HG03025 (cell line): Measurements from ENCODE around the gene DYRK1A.

Experiments used
- ATAC-seq: cut with Tn5 transposase; IDR thresholded peaks from one replicate; pipeline ENCODE4 v1.9.1; 2021; ENCODE audit warnings: mild to moderate bottlenecking, moderate library complexity; ENCODE audit not compliant: unreplicated experiment, low FRiP score

The DYRK1A gene

DNA sequence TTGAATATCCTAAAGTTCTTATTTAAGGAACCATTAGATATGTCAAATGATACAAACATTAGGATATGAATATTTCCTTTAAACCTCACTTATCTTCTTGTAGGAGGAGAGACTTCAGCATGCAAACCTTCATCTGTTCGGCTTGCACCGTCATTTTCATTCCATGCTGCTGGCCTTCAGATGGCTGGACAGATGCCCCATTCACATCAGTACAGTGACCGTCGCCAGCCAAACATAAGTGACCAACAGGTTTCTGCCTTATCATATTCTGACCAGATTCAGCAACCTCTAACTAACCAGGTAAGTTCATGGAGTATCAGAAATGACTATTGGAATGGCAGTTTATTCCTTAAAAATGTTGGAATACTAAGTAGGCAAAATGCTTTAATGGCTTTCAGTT, 106.0 kb downstream of the DYRK1A start:
- no peak for ATAC-seq

DNA sequence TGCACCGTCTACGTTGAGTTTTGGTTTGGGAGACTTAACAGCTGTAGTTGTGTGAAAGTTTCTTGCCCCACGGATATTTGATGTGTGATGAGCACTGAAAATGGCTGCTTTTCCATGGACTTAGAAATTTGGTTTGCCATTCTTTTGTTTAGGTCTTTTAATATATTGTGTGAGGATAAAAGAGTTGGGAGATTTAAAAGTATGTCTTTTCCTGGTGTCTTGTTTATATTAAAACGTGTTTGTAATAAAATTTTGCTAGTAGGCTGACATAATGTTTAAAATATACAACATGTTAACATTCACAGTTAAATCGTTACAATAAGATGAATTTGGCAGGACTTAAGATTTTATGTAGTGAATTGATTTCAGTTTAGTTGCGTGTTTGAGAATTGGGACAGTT, 106.9 kb downstream of the DYRK1A start:
- no peak for ATAC-seq

DNA sequence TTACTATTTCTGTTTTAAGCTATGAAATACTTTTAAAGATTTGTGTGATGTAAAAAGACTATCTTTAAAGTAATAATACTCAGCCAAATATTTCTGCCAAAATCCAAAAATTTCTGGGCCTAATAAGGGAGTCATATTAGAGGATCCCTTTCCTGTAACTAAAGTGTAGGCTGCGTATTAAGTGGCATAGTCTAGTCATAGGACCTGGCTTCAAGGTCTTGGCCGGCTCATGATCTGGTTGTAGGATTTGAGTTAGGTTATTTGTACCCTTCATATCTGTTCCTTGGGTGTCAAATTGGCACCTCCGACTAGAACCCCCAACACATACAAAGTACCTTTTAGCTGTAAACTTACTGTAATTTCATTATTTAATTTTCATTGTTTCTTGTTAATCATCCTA, 107.8 kb downstream of the DYRK1A start:
- ATAC-seq = no peak

DNA sequence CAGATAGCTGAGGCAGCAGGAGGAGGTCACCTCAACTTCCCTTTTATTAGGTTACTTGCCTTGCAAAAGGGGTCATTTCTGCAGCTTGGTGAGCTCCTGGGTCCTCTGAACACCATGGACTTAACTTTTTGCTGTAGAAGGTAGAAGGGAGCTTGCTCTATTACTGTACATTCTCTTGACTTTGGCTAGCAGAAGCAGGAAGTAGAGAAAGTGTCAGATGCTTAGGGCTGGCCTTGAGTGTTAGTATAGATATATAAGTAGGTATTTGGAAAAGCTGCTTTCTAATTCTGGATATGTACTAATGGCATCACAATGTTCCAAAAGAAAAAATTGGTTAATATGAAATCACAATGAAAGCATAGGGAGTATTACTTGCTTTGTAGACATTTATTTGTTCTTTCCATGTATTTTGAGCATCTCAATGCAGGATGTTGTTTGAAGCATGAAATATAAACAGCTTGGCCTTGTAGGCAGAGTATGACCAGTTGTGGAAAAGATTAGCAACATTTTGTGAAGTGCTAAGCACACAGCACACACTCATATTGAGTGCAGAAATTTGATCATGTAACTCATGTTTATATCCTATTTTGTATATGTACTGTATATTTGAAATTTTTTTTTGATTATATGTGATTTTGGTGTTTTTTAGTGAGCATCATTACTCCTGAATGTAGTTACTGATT, 108.8 kb downstream of the DYRK1A start:
- ATAC-seq = no peak

DNA sequence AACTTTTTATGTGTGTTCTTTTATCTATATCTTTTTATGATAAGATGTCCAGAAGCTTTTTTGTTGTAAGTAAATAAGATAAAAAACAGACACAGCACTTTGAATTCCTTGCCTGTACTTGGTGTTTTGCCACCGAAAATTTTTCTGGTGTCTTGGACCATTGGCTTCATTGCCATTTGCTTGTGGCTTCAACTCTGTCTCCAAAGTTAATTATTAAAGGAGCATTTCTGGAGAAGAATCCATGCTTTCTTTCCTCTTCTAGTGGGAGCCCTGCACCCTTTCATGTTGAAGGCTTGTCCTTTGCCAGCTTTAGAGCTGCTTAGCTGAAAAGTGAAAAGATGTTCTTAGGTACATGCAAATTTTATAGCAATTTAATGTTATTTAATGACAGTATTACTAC, 112.2 kb downstream of the DYRK1A start:
- ATAC-seq = no peak

DNA sequence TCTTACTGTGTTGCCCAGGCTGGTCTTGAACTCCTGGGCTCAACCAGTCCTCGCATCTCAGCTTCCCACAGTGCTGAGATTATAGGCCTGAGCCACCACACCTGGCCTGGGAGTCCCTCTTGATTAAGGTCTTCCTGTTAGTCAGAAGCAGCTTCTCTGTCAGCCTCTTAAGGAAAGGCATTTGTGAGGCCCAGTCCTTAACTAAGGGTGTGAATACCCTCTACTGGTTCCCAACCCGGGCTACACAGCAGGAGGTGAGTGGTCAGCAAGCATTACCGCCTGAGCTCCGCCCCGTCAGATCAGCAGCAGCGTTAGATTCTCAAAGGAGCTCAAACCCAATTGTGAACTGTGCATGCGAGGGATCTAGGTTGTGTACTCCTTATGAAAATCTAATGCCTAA, 117.2 kb downstream of the DYRK1A start:
- no peak for ATAC-seq

DNA sequence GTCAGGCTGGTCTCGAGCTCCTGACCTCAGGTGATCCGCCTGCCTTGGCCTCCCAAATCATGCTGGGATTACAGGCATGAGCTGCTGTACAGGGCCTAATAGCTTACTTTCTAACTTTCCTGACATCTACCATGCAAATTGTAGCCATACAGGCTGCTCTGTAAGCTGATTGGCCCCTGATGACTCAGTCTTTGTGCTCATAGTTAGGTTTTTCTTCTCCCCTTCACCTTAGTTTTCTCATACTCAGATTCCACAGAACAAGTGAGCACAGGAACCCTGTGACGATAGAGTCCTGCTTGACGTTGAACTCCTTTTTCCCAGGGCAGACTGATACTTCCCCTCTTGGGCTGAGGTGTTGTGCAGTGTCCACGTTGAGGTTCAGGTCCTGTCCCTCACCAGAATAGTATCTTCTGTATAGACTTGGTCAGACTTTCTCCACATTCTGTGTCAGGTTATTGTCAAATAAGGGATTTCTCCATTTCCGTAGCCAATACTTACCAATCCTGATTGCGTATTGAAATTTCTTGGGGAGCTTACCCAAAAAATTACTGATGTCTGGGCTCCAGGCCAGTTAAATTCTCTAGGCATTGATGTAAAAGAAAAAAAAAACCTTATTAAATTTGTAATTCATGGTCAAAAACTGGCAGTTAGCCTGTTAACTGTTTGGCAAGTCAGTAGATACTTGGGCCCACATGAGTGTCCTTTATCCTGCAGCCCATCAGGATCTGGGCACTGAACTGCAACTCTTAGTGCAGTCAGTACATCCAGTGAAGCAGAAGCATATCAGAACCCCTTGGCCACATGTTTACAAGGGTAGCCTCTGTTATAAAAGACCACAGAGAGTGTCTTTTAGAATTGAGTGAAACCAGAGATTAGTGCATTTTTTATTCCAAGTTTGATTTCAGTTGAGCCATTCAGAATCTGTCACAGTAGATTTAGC, 118.2 kb downstream of the DYRK1A start:
- ATAC-seq = no peak

DNA sequence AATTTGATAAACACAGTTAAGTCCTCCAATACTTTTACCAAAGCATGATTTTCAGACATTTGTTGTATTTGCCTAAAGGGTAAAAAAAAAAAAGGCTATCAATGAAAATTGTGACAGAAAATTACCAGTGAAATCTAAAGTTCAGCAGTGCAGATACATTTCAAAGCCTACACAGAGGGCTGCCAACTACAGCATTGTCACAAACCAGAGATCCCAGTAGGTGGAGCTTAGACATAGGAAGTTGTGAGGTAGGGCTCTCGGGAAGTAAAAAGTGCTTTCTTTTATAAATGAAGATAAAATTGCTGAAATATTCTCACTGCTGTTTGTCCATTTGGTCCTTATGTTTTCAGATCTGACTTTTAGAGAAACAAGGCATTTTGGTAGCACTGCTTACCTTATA, 123.0 kb downstream of the DYRK1A start:
- ATAC-seq = no peak

DNA sequence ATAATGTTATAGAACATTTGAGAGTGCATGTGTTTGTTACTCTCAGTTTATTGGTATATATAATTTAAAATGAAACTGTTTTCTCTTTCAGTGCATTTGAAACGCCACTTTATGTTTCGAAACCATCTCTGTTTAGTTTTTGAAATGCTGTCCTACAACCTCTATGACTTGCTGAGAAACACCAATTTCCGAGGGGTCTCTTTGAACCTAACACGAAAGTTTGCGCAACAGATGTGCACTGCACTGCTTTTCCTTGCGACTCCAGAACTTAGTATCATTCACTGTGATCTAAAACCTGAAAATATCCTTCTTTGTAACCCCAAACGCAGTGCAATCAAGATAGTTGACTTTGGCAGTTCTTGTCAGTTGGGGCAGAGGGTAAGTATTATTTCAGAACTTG, 123.5 kb downstream of the DYRK1A start:
- no peak for ATAC-seq

DNA sequence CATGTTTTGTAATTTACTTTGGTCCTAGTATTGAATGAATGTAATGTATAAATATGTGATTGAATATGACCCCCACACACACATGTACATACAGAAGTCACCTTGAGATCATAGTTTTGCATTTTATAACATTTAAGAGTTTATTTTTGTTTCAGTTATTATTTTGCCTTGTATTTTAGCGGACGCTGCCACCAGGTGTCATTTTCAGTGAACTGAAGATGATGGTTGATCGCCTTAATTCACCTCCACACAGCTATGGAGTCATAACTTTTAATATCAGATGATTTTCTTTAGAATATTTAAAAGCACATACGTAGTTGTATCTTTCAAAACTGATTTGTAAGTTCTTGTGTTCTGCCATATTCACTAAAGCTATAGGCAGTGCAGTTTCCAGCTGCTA, 130.4 kb downstream of the DYRK1A start:
- no peak for ATAC-seq

DNA sequence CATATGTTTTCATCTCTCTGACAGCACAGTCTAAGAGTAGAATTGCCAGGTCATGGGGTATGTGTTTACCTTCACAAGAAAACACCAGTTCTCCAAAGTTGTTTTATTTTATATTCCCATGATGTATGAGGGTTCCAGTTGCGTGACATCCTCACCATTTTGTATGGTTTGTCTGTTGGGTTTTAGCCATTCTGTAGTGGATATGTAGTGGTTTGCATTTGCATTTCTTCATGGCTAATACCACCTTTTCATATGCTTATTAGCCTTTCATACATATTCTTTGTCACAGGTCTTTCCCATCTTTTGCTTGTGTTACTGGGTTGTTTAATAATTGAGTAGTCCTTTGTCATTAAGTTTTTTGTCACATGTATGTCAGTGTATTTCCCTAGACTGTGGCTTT, 132.1 kb downstream of the DYRK1A start:
- ATAC-seq = no peak

DNA sequence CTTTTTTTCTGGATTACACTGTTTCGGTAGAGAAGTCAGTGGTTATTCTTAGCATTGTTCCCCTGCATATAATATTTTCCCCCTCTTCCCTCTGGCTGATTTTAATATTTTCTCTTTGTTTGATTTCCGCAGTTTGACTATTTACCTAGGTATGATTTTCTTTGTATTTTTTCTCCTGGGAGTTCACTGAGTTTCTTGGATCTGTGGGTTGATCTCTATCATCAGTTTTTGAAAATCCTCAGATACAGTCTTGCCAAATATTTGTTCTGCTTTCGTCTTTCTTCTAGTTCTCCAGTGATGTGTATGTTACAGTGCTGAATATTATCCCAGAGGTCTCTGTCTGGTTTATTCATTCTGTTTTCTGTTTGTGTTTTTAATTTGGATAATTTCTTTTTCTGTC, 136.4 kb downstream of the DYRK1A start:
- no peak for ATAC-seq

DNA sequence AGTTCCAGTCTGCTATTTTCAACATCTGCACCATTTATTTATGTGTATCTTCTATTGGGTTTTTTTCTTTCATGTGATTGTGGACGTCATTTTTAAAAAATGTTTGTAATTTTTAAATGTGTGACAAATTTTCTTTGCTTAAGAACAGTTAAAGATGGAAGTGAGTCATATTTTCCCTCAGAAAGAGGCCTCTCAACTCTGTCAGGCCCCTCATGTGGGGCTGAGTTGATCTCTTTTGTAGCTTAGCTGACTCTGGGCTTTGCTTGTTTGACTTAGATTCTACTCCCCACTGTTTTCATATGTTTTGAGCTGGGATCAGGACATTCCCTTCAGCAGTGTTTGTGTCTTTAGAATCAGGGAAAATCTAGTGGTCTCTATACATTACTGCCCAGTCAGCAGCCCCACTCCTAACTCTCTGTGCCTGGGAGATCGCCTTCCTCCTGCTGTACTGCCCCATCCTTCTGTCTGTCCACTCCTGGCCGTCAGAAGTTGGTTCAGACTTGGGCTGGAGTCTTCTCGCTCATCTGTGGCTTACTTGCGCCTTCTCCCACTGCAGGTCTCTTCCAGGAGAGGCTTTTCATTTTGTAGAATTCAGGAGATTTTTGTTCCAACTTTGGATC, 137.4 kb downstream of the DYRK1A start:
- ATAC-seq = no peak

DNA sequence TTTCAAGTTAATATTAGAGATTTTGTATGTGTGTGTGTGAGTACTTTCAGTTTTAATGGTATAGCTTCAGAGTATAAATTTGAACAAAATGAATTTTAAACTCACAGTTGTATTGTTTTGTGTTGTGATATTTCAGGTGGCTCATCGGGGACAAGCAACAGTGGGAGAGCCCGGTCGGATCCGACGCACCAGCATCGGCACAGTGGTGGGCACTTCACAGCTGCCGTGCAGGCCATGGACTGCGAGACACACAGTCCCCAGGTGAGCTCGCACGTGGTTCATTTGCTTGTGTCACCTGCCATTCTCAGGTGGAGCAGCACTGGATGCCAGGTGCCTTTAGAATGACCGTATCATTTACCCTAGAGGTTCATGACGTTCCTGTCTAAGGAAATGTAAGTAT, 139.4 kb downstream of the DYRK1A start:
- ATAC-seq = no peak

DNA sequence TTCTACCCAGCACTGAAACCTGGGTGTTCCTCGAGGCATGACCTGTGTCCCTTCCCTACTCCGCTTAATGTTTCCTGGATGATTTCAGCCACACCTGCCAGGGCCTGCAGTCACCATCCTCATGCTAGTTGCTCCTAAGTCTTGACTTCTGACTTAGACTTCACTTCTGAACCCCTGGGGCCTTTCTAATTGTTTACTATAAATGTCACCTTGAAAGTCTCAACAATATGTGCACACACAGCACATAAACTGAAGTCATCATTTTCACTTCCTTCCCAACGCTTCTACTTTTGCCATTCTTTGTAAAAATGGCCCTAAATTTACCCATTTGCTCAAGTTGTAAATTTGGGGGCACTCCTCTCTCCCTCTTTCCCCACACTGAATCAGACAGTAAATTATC, 141.1 kb downstream of the DYRK1A start:
- ATAC-seq = no peak

DNA sequence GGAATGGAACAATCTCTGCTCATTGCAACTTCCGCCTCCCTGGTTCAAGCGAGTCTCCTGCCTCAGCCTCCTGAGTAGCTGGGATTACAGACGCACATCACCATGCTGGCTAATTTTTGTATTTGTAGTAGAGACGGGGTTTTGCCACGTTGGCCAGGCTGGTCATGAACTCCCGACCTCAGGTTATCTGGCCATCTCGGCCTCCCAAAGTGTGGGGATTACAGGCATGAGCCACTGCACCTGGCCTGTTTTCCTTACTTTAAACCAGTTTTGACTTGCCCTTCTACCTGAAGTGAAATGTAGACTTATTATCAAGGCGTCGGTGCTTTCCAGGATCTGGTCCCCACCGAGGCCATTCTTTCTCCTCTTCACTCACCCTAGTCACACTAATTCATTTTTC, 141.8 kb downstream of the DYRK1A start:
- no peak for ATAC-seq

DNA sequence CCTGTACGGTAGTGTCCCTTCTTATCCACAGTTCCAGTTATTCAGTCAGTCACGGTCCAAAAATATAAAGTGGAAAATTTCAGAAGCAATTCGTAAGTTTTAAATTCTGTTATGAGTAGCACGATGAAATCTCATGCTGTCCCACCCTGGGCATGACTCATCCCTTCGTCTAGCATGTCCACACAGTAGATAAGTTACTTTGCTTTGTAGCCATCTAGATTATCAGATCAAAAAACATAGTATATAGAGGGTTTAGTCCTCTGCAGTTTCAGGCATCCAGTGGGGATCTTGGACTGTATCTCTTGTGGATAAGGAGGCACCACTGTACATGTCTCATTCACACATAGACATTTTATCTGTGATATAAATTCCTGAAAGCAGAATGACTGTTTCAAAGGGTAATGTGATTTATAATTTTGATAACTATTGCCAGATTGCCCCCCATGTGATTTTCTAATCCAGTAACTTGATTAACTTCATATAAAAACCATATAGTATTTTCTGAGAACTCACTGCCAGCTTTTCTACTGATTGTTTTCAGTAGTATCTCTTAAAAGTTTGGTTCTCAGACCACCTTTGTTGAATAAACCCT, 143.3 kb downstream of the DYRK1A start:
- ATAC-seq = no peak

DNA sequence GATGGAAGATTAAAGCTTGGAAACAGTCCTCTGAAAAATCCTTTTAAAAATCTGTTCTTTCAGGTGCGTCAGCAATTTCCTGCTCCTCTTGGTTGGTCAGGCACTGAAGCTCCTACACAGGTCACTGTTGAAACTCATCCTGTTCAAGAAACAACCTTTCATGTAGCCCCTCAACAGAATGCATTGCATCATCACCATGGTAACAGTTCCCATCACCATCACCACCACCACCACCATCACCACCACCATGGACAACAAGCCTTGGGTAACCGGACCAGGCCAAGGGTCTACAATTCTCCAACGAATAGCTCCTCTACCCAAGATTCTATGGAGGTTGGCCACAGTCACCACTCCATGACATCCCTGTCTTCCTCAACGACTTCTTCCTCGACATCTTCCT, 145.3 kb downstream of the DYRK1A start:
- no peak for ATAC-seq

DNA sequence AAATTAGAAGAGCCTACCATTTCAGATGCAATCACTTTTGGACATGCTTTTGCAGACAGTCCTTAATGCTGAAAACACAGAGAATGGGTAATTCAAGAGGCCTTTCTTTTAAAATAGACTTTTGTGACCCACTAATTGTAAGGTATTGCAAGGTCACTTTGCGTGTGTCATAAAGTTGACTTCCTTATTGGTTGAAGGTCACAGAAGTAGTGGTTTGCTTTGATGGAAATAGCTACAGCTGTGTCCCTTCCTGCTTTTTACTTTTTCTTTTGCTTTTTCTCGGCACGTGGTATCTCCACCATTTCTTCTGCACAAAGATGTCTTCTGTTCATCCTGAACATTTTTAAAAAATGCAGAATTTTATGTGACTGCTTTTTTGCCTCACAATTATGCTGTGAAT, 146.8 kb downstream of the DYRK1A start:
- no peak for ATAC-seq

DNA sequence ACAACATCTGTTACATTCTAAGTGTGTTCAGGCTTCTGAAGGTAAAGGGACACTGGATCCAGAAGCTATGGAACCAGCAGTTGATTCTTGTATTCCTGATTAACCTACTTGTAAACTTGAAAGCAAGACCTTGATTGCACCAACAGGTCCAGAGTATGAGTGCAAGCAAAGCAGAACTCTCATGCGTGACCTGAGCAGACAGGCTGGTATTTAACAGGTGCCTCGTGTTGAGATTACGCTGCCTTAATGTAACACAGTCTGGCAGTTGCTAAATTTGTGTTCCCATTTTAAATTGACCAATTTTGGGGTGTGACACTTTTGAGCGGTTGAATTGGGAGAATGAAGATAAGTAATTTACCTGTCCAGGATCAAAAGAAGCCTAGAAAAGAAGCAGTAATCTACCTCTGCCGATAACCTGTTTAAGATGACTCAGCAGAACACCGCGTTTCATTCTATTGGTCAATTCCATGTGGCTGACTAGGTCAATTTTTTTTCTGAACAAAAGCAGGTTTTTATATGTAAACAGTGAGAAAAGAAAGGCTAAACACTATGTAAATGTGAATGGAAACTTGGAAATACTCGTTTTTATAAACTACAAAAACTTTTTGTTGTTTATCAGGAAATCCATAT, 147.6 kb downstream of the DYRK1A start:
- no peak for ATAC-seq

DNA sequence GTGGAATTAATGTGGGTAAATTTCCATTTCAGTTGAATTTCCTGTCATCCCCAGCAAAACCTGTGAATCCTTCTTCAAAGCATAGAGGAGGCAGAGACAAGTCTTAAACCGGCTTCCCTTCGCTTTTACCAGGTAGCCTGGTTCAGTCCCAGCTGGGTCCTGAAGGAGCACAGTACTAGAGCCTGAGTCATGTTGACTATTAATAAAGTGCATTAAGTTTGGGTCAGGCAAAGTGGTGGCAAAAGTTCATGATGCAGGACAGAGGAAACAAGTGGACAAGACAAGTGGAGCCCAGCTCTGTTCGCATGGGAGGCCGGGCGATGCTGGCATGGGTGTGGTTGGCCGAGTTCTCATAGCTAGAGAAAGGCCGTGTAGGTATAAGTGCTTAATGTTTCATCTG, 150.4 kb downstream of the DYRK1A start:
- no peak for ATAC-seq
